HG03565 (cell line): ENCODE measurements around the gene ZNHIT3.
"Not testable (repeated sequence)": the region's sequence is repeated elsewhere in the genome, so short reads cannot be mapped to it uniquely, and the experiment has no call there.

Experiments
- ATAC-seq: cut with Tn5 transposase; IDR thresholded peaks from one replicate; pipeline ENCODE4 v1.9.1; 2021; ENCODE audit warnings: mild to moderate bottlenecking, moderate library complexity; ENCODE audit not compliant: unreplicated experiment

ZNHIT3 gene

GRCh38 chr17:36482611-36483504 lies 3.6 kb upstream of the ZNHIT3 start:
- ATAC-seq = no peak

GRCh38 chr17:36484021-36484420 lies 2.5 kb upstream of the ZNHIT3 start:
- ATAC-seq = not testable (repeated sequence)

- no peak for ATAC-seq
Observed at GRCh38 chr17:36485027-36485426, 1.5 kb upstream of the ZNHIT3 start.

- no peak for ATAC-seq
Observed at GRCh38 chr17:36485805-36486203, 677 bp upstream of the ZNHIT3 start.

- ATAC-seq = no peak
Observed at GRCh38 chr17:36493956-36494355, 7.5 kb downstream of the ZNHIT3 start.

GRCh38 chr17:36494674-36495073 lies 8.2 kb downstream of the ZNHIT3 start:
- ATAC-seq = no peak

- no peak for ATAC-seq
Observed at GRCh38 chr17:36495076-36495578, 8.6 kb downstream of the ZNHIT3 start.

DNA sequence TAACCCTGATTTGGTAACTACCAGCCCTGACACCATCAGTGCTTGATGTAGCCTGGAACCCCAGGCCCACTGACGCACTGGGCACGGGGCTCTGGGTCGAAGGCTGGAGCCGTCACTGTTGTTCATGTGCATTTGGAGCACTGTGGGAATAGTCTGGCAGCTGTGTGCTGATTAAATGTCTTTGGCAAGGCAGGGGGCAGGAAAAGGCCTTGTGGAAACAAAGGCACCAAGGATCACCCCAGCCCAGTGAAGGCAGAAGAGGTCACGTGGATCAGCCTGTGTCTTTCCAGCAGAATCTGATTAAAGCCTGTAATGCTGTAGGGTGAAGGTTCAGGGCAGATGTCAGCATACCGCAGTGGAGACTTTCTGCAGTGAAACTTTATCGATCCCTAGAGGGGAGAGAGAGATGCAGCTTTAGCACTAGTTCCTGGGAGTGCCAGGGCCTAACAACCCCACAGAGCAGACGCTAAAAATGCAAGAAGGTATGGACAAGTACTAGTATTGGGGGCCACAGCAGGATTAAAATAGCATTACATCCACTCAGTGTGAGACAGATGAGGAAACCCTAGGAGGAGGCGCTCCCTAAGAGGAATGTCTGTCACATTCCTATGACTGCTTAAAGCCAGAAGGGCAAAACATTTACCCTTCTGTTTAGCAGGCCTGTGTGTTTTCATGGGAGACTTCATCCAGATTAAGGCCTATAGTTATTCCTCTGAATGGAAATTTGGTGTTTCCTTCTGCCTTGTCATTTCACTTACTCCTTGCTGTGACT lies 9.7 kb downstream of the ZNHIT3 start:
- ATAC-seq = no peak

- no peak for ATAC-seq
Observed at GRCh38 chr17:36498155-36498554, 11.7 kb downstream of the ZNHIT3 start.

DNA sequence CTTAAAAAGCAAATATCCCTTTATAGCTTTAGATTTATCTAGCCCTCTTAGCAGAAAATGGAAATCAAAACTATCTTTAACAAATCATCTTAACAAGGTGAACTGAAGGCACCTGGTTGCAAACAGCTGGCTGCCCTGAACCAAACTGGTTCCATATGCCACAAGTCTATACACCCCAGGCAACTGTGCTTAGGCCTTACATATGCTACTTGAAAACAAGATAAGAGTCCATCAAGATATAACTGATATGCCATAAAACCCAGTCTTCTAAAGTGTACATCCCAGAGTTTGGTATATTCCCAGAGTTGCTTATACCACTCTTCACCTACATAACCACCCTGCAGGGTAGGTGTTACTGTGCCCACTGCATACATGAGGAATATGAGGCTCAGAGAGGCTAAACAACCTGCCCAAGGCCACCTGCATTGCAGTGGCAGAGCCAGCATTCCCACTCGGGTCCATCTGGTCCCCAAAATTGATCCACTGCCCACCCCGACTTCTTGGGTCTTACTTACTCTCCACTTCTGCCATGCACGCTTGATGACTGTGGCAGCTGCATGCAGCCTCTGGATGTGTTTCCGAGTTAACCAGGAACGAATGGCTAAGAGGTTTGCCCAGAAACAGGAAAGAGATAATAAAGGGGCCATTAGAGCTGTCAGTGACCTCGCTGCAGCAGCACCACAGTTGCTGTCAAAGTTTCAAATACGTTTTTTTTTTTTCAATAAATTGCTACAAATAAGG lies 12.2 kb downstream of the ZNHIT3 start:
- no peak for ATAC-seq

DNA sequence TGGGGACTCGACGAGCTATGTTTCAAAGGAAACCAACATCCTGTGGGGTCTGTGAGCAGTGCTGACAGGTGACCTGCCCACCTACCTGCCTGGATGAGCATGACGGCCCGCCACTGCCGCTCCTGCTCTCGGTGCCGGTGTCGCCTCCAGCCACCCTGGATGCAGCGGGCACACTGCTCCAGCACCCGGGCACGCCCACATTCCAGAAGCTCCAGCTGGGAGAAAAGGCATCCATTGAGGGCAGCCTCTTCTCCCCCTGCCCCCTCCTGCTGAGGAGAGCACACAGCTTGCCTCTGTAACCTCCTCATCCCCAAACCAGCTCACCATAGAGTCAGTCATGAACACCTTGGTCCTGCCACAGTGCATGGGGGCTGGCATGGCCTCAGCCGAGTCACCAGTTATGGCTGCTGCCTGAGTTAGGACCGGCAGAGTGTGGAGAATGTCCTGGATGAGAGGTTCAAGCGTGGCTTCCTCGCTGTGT lies 14.3 kb downstream of the ZNHIT3 start:
- ATAC-seq = no peak

- no peak for ATAC-seq
Observed at GRCh38 chr17:36501351-36501750, 14.9 kb downstream of the ZNHIT3 start.

GRCh38 chr17:36501963-36502362 lies 15.5 kb downstream of the ZNHIT3 start:
- no peak for ATAC-seq

GRCh38 chr17:36503456-36504155 lies 17.1 kb downstream of the ZNHIT3 start:
- no peak for ATAC-seq

GRCh38 chr17:36504156-36504545 lies 17.7 kb downstream of the ZNHIT3 start:
- ATAC-seq = no peak

- ATAC-seq = no peak
Observed at GRCh38 chr17:36505171-36505570, 18.7 kb downstream of the ZNHIT3 start.

- no peak for ATAC-seq
Observed at GRCh38 chr17:36506249-36506826, 19.9 kb downstream of the ZNHIT3 start.

- no peak for ATAC-seq
Observed at GRCh38 chr17:36506831-36507230, 20.4 kb downstream of the ZNHIT3 start.

DNA sequence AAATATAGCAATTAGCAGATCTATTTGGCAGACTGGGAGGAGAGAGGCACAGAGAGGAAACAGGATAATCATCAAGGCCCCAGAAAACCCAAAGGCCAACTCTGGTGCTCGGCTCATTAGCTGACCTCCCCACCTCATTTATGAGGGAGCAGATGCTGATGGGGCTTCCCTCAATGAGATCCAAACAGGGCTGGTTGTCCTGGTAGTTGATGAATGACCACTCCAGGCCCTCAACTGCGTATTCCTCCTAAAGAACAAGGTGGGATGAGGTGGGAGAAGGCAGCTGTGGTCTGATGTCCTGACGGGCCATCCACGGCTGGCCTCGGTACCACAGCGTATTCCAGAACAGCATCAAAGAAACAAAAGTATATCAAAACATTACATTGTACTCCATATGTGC lies 20.8 kb downstream of the ZNHIT3 start:
- ATAC-seq = no peak

DNA sequence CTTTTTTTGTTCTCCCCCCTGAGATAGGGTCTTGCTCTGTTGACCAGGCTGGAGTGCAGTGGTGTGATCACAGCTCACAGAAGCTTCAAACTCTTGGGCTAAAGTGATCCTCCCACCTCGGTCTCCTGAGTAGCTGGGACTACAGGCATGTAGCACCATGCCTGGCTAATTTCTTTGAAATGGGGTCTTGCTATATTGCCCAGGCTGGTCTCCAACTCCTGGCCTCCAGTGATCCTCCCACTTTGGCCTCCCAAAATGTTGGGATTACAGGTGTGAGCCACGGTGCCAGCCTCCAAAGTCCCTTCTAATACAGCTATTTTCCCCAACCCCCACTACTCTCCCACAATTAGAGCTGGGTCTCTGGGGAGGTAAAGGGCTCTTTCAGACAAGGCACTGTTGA lies 22.0 kb downstream of the ZNHIT3 start:
- ATAC-seq = not testable (repeated sequence)
